HG03520 (cell line): Measurements from ENCODE around the gene CCL27.
"Not testable (repeated sequence)": the region's sequence is repeated elsewhere in the genome, so short reads cannot be mapped to it uniquely, and the experiment has no call there.

ENCODE experiments used
- ATAC-seq: cut with Tn5 transposase; IDR thresholded peaks from one replicate; pipeline ENCODE4 v1.9.1; 2021; ENCODE audit warnings: mild to moderate bottlenecking, moderate library complexity; ENCODE audit not compliant: unreplicated experiment

CCL27 gene

GRCh38 chr9:34651876-34652601, 10.4 kb downstream of the CCL27 start, which contains the start of gene IL11RA:
IL11RA (plus strand) TSS chr9:34652185; CDS start chr9:34655218, 3,033 bp downstream.
- ATAC-seq: no peak

GRCh38 chr9:34651321-34651720, 11.1 kb downstream of the CCL27 start:
- ATAC-seq: no peak

- ATAC-seq: no peak
Observed at GRCh38 chr9:34650816-34651215, 11.6 kb downstream of the CCL27 start.

- no peak for ATAC-seq
Observed at GRCh38 chr9:34648673-34649072, 13.8 kb downstream of the CCL27 start.

DNA sequence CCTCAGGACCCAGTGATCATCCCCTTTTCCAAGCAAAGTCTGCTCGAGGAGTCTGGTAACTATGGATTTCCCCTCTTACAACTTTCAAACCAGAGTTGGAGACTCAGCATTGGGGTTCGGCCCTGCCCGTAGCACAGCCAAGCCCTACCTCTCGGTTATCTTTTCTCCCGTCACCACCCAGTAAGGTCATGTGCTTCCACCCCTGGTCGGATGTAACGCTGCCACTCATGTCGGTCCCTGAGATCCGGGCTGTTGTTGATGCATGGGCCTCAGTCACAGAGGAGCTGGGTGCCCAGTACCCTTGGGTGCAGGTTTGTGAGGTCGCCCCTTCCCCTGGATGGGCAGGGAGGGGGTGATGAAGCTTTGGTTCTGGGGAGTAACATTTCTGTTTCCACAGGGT, 14.8 kb downstream of the CCL27 start:
- ATAC-seq: no peak

GRCh38 chr9:34647084-34647403, 15.4 kb downstream of the CCL27 start:
- no peak for ATAC-seq

GRCh38 chr9:34646211-34647083, 16.0 kb downstream of the CCL27 start, which contains the start of gene GALT:
GALT (plus strand) TSS chr9:34646675; CDS start chr9:34646705, 30 bp downstream.
- peak; percentile 80 for ATAC-seq

DNA sequence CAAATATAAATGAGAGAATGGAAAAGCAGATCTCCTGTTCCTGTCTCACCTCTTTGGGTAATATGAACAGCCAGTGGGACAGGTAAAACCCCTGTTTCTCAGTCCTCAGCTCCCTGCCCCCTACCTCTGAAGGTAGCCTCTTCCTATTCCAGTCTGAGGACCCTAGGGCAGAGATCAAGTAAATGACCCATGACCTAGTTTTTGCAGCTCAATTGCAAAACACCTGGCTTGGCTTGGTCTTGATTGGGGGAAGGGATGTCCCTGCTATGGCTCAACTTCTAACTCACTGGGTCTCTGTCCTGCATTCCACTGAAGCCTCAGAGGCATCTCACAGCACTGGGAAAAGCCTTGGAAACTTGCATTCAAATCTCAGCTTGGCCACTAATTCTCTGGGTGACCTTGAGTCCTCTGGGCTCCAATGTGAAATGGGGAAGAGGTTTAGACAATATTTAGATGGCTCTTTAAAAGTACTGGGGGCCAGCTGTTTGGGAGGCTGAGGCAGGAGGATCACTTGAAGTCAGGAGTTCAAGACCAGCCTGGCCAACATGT, 17.6 kb downstream of the CCL27 start:
- ATAC-seq: no peak

DNA sequence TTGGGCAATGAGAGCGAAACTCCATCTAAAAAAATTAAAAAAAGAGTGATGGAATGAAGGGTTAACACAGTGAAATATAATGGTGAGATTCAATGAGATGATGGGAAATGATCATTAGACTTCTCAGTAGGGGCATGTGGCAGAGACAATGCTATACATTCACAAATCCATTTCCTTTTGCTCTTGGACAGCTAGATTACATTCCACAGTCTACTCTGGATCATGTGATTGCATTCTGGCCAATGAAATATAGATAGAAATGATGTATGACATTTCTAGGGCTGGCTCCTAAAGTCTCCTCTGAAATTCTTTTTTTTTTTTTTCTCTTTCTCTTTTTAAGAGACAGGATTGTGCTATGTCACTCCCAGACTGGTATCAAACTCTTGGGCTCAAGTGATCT, 19.8 kb downstream of the CCL27 start:
- no peak for ATAC-seq

- ATAC-seq: not testable (repeated sequence)
Observed at GRCh38 chr9:34639322-34639721, 23.1 kb downstream of the CCL27 start.

- no peak for ATAC-seq
Observed at GRCh38 chr9:34638138-34638445, 24.4 kb downstream of the CCL27 start.

DNA sequence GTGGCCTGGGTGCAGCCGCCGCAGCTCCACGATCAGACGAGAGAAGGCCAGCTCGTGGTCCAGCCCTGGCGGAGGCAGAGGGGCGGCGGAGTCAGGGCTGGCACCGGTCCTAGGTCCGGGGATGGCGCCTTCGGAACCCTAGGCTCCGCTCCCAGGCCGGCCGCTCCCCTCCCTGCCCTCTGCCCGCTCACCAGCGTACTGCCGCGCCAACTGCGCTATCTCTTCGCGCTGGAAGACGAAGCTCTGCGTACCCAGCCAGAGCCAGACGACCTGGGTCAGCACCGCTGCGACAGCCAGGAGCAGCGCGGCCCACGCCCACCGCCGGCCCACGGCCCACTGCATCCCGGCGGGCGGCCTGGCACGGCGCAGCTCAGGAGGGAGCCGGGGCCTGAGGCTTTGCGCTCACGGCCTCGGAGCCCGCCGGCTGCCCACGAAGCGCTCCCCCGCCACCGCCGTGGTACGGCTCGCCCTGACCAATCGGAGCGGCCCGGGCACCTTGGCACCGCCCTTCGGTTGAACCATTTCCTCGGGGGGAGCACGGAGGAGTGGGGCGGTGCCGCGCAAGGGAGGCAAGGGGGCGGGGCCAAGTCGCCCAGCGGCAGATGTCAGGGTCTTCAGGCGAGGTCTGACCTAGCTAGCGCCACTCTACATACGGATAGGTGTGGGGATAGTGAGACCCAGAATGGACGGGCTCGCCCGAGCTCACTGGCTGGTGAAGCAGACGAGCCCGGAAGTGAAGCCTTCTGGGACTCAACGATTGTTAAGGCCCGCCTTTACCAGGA, 24.9 kb downstream of the CCL27 start, which contains the start of gene SIGMAR1:
SIGMAR1 (minus strand) TSS at position 432 of the 782 bp plus-strand sequence; CDS start at position 342, 90 bp downstream.
- peak; percentile 79 for ATAC-seq

GRCh38 chr9:34636791-34637355, 25.6 kb downstream of the CCL27 start:
- no peak for ATAC-seq

DNA sequence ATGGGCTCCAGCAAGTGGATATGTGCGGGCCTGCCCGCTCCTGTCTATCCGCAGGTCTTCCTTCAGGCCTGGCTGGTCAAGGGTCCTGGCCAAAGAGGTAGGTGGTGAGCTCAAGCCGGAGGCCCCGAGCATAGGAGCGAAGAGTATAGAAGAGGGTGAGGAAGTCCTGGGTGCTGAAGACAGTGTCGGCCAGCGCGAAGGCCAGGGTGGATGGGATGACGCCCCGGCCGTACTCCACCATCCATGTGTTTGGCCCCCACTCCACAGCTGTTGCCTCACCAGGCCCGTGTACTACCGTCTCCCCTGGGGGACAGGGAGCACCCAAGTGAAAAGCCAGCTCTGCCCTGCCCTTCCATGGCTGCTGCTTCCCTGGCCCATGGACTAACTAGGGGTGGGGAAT, 26.9 kb downstream of the CCL27 start:
- ATAC-seq: no peak

DNA sequence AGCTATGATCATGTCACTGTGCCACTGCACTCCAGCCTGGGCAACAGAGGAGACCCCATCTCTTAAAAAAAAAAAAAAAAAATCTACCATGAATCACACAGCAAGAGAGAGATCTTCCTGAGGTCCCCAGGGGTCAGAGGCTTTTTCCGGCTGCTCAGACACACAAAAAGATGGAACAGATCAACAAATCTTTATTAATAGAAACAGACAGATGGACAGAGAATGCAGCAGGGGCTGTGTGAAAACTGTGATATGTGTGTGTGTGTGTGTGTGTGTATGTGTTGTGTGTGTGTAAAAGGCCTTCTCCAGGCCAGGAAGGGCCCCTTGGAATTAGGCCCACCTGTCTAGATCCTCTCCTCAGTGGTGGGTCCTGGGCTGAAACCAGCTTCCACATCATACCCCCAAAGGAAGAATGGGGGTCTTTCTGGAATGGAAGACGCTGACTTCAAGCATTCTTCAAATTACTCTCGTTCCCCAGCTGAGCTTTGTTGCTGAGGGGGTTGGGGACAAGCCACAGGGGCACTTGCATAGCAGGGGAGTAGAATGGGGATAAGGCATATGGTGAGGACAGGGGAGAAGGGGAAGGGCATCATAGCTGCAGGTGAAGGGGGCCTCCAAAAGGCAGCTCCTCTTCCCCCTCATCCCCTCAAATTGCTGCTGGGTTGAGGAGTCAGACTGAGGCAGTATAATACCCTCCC, 27.8 kb downstream of the CCL27 start:
- ATAC-seq: no peak

DNA sequence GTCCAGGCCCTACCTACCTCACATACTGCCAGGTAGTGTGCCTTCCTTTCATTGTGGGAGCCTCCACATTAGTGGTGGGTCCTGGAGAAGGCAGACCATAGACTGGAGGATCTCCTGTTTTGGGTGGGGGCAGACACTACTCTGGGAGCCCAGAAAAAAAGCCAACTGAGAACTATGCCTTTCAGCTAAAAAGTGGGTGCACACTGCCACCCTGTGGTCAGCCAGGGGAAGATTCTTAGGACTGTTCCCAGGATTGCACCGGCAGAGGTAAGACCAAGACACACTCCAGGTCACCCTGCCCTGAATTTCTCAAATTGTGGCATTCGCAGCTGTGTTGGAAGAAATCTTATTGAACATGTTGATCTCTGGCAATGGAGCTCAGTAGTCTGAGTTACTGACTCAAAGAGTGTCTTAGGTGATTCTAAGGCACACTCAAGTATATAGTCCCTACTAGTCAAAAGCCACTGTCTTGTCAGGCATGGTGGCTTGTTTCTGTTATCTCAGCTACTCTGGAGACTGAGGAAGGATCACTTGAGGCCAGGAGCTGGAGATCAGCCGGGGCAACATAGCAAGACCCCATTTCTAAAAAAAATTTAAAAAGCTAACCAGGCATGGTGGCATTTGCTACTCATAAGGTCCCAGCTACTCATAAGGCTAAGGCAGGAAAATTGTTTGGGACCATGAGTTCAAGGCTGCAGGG, 28.5 kb downstream of the CCL27 start:
- no peak for ATAC-seq

- no peak for ATAC-seq
Observed at GRCh38 chr9:34633166-34633565, 29.3 kb downstream of the CCL27 start.

- ATAC-seq: no peak
Observed at GRCh38 chr9:34630402-34631154, 31.9 kb downstream of the CCL27 start.

DNA sequence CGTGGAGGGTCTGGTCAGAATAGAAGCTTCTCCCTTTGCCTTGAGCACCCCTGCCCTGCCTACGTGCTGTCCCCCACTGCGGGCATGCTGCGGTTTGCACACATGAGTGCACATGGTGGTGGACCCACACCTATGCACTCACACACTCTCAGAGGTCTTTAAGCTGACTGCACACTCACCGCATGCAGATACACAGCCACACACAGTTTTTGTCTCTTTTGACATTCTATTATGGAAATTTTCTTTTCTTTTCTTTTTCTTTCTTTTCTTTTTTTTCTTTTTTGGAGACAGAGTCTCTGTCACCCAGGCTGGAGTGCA, 33.0 kb downstream of the CCL27 start:
- no peak for ATAC-seq
